ENCODE results near the gene RNF223. TPM values are rescaled to one million over a fixed set of nuclear protein-coding genes. Genes with fewer than 3 reads are reported as not detected.

Gene RNF223
- total RNA-seq, 1 experiment from 2014 or later: not detected

- H3K4me3 ChIP-seq (ENCODE audit: insufficient read depth, low read depth, low read length): no peak overlapping the region
- peaks cover 12% of the 10 kb centered on the region for H3K27me3 ChIP-seq (ENCODE audit: control insufficient read depth, insufficient read depth, low read length)
- H3K36me3 ChIP-seq (replicated peaks; ENCODE audit: control insufficient read depth, insufficient read depth, low read length): no peaks in the 10 kb centered on the region
- DNase-seq: peak; percentile 68
Measured at GRCh38 chr1:1075148-1075935, 1.2 kb upstream of the RNF223 start.

GRCh38 chr1:1074631-1075147, 583 bp upstream of the RNF223 start:
- no peaks in the 10 kb centered on the region for H3K36me3 ChIP-seq (replicated peaks; ENCODE audit: control insufficient read depth, insufficient read depth, low read length)
- peaks cover 17% of the 10 kb centered on the region for H3K27me3 ChIP-seq (ENCODE audit: control insufficient read depth, insufficient read depth, low read length)
- no peak overlapping the region for H3K4me3 ChIP-seq (ENCODE audit: insufficient read depth, low read depth, low read length)
- DNase-seq: no peak

GRCh38 chr1:1072849-1073742, 1.0 kb downstream of the RNF223 start:
- no peak overlapping the region for H3K4me3 ChIP-seq (ENCODE audit: insufficient read depth, low read depth, low read length)
- no peaks in the 10 kb centered on the region for H3K36me3 ChIP-seq (replicated peaks; ENCODE audit: control insufficient read depth, insufficient read depth, low read length)
- peaks cover 20% of the 10 kb centered on the region; the same call in 1 of the 2 replicates for H3K27me3 ChIP-seq (ENCODE audit: control insufficient read depth, insufficient read depth, low read length)
- DNase-seq: no peak

GRCh38 chr1:1072299-1072848, 1.7 kb downstream of the RNF223 start:
- peaks cover 25% of the 10 kb centered on the region for H3K27me3 ChIP-seq (ENCODE audit: control insufficient read depth, insufficient read depth, low read length)
- no peak for DNase-seq
- H3K36me3 ChIP-seq (replicated peaks; ENCODE audit: control insufficient read depth, insufficient read depth, low read length): no peaks in the 10 kb centered on the region
- H3K4me3 ChIP-seq (ENCODE audit: insufficient read depth, low read depth, low read length): no peak overlapping the region

GRCh38 chr1:1071486-1072298, 2.4 kb downstream of the RNF223 start:
- no peak for DNase-seq
- Histone ChIP-seq H3K27me3 (ENCODE audit: control insufficient read depth, insufficient read depth, low read length) (peaks cover 25% of the 10 kb centered on the region), H3K4me3 (ENCODE audit: insufficient read depth, low read depth, low read length) (no peak overlapping the region), H3K36me3 (replicated peaks; ENCODE audit: control insufficient read depth, insufficient read depth, low read length) (no peaks in the 10 kb centered on the region)

- H3K27me3 ChIP-seq (ENCODE audit: control insufficient read depth, insufficient read depth, low read length): peaks cover 23% of the 10 kb centered on the region
- no peak for DNase-seq
- peak overlapping the region; percentile 80 for H3K4me3 ChIP-seq (ENCODE audit: insufficient read depth, low read depth, low read length)
- no peaks in the 10 kb centered on the region for H3K36me3 ChIP-seq (replicated peaks; ENCODE audit: control insufficient read depth, insufficient read depth, low read length)
Measured at GRCh38 chr1:1069711-1070676, 4.1 kb downstream of the RNF223 start.

GRCh38 chr1:1069056-1069710, 4.9 kb downstream of the RNF223 start:
- H3K4me3 ChIP-seq (ENCODE audit: insufficient read depth, low read depth, low read length): peak overlapping the region; percentile 80
- no peaks in the 10 kb centered on the region for H3K36me3 ChIP-seq (replicated peaks; ENCODE audit: control insufficient read depth, insufficient read depth, low read length)
- DNase-seq: peak; percentile 100
- H3K27me3 ChIP-seq (ENCODE audit: control insufficient read depth, insufficient read depth, low read length): peaks cover 25% of the 10 kb centered on the region

GRCh38 chr1:1068517-1069055, 5.5 kb downstream of the RNF223 start:
- peak overlapping the region; percentile 80 for H3K4me3 ChIP-seq (ENCODE audit: insufficient read depth, low read depth, low read length)
- no peak for DNase-seq
- peaks cover 26% of the 10 kb centered on the region for H3K27me3 ChIP-seq (ENCODE audit: control insufficient read depth, insufficient read depth, low read length)
- H3K36me3 ChIP-seq (replicated peaks; ENCODE audit: control insufficient read depth, insufficient read depth, low read length): no peaks in the 10 kb centered on the region

GRCh38 chr1:1067860-1068516, 6.1 kb downstream of the RNF223 start:
- Histone ChIP-seq H3K4me3 (ENCODE audit: insufficient read depth, low read depth, low read length) (peak overlapping the region; percentile 80), H3K27me3 (ENCODE audit: control insufficient read depth, insufficient read depth, low read length) (peaks cover 32% of the 10 kb centered on the region), H3K36me3 (replicated peaks; ENCODE audit: control insufficient read depth, insufficient read depth, low read length) (no peaks in the 10 kb centered on the region)
- no peak for DNase-seq

GRCh38 chr1:1067284-1067859, 6.7 kb downstream of the RNF223 start:
- Histone ChIP-seq H3K4me3 (ENCODE audit: insufficient read depth, low read depth, low read length) (no peak overlapping the region), H3K36me3 (replicated peaks; ENCODE audit: control insufficient read depth, insufficient read depth, low read length) (no peaks in the 10 kb centered on the region), H3K27me3 (ENCODE audit: control insufficient read depth, insufficient read depth, low read length) (peaks cover 38% of the 10 kb centered on the region)
- no peak for DNase-seq

- no peak for DNase-seq
- no peaks in the 10 kb centered on the region for H3K36me3 ChIP-seq (replicated peaks; ENCODE audit: control insufficient read depth, insufficient read depth, low read length)
- H3K27me3 ChIP-seq (ENCODE audit: control insufficient read depth, insufficient read depth, low read length): peaks cover 43% of the 10 kb centered on the region
- no peak overlapping the region for H3K4me3 ChIP-seq (ENCODE audit: insufficient read depth, low read depth, low read length)
Measured at GRCh38 chr1:1066403-1067283, 7.5 kb downstream of the RNF223 start.
